Activated T-cell treated with anti-CD3 and anti-CD28 coated beads for 24 hours (primary cell): Measurements from ENCODE around the gene HRH2.

ENCODE experiments used
- DNase-seq: peaks from one replicate; pipeline ENCODE4 v3.0.0-alpha.2; 2020; ENCODE audit warnings: low read depth

HRH2 gene

DNA sequence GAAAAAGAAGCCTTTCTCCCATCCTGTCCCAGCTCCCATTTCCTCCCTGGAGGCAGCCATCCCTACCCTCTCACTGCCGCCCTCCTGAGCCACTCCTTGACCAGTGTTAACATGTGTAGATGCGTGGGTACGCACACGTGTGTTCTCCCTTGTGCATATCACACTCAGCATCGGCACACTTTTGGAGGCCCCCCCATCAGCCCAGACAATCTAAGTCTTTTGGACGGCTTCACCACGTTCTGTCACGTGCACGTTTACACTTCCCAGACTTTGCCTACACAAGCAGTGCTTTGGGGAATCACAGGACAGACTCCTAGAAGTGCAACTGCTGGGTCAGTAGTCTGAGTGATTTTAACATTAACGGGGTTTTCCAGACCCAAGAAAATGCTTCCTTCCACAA, 18.0 kb downstream of the HRH2 start:
- no peak for DNase-seq

DNA sequence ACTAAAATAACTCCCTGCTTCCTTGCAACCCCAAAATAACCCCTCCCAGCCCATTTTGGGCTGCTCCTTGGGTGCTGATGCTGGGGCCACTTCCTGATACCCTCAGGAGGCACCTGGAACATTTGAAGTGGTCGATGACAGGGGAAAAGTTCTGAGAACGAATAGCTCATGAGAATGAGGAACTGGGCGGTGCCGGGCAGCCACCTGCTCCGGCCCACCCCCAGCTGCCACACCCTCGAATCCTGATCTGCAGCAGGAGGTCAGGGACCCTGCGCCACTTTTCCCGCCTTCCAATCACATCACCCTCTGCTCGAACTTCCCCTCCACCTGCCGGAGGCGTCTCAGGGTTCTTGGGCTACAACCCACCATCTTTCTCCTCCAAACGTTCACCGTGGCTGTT, 19.7 kb downstream of the HRH2 start:
- DNase-seq, result no peak

GRCh38 chr5:175678074-175678473, 20.2 kb downstream of the HRH2 start:
- no peak for DNase-seq

- DNase-seq, result no peak
These were observed 21.5 kb downstream of the HRH2 start for GRCh38 chr5:175679411-175679810.

DNA sequence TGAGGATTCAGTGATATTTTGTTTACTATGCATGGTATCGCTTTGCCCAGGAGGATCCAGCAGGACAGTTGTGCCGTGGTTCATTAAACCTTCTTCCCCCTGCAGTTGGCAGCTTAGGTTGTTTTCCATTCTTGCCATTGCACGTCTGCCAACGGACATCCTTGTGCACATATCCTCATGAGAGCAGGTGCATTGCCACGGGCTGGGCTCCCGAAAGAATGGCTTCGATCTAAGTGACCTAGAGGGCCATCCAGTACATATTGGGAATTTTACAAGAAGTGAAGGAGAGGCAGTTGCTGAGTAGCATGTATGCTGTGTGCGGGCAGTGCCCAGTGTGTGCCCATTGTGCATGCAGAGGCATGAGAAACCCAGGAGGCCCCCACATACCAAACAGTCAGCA, 22.1 kb downstream of the HRH2 start:
- DNase-seq, result no peak

DNA sequence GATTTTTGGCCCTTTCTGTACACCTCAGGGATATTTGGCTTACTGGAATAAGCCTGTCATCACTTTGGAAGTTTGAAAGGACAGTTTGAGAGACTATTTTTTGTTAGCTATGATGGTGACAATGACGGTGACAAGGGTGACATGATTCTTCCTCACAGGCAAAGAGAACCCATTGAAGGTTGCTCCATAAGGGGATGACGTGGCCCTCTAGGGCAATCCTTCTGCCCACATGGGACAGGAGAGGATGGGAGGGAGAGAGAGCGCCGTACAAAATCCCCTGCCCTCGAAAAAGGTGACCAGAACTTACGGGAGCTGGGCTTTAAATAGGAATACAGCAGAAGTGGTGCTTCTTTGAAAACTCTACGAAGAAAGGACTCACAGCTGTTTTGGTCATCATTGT, 22.6 kb downstream of the HRH2 start:
- no peak for DNase-seq

- no peak for DNase-seq
These were observed 23.4 kb downstream of the HRH2 start for GRCh38 chr5:175681045-175681967.

DNA sequence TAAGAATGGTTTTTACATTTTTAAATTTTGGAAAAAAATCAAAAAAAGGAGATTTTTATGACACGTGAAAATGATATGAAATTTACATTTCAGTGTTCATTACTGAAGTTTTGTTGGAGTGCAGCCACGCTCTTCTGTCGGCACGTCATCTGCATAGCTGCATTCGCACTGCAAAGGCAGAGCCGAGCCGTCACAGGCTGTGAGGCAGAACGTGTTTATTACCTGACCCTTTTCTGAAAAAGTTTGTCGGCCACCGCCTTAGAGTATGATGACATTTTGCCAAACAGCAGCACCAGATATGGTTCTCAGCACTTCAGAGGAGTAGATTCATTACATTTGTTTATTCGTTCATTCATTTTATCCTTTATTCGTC, 24.1 kb downstream of the HRH2 start:
- DNase-seq, result no peak

DNA sequence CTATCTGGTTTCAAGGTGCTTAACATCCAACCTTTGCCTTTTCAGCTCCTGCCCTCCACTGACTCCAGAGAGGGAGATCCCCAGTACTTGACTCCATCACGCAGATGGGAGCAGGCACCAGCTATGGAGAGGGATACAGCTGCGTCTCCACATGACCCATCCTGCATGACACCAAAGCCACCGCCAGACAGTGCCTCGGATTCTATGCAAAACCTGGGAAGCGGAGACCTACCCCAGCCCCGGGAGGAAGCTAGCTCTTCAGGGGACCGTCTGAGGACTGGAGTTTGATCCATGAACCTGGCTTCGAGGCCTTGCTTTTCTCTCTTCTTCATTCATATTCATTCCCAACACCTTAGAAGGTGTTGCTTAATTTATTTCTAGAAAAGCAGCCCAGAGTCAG, 24.8 kb downstream of the HRH2 start:
- no peak for DNase-seq

DNA sequence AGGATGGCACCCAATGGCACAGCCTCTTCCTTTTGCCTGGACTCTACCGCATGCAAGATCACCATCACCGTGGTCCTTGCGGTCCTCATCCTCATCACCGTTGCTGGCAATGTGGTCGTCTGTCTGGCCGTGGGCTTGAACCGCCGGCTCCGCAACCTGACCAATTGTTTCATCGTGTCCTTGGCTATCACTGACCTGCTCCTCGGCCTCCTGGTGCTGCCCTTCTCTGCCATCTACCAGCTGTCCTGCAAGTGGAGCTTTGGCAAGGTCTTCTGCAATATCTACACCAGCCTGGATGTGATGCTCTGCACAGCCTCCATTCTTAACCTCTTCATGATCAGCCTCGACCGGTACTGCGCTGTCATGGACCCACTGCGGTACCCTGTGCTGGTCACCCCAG, 25.4 kb downstream of the HRH2 start:
- no peak for DNase-seq

DNA sequence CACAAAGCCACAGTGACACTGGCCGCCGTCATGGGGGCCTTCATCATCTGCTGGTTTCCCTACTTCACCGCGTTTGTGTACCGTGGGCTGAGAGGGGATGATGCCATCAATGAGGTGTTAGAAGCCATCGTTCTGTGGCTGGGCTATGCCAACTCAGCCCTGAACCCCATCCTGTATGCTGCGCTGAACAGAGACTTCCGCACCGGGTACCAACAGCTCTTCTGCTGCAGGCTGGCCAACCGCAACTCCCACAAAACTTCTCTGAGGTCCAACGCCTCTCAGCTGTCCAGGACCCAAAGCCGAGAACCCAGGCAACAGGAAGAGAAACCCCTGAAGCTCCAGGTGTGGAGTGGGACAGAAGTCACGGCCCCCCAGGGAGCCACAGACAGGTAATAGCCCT, 26.1 kb downstream of the HRH2 start:
- no peak for DNase-seq

DNA sequence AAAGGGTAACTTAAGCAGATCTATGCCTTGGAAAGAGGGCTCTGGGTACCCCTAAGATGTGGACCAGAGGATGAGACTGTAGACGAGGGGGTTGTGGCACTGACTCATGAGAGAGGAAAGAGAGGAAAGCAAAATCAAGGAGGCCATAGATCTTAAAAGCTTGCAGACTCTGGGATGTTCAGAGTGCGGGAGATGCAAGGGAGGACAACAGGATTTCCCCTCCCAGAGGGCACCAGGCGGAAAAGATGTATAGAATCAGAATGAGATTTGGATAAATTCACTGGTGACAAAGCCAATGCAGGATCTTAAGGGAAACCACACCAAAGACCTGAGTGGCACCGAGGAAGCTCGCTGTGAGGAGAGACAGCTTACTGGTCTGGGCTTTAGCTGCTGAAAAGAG, 27.1 kb downstream of the HRH2 start:
- DNase-seq, result no peak

DNA sequence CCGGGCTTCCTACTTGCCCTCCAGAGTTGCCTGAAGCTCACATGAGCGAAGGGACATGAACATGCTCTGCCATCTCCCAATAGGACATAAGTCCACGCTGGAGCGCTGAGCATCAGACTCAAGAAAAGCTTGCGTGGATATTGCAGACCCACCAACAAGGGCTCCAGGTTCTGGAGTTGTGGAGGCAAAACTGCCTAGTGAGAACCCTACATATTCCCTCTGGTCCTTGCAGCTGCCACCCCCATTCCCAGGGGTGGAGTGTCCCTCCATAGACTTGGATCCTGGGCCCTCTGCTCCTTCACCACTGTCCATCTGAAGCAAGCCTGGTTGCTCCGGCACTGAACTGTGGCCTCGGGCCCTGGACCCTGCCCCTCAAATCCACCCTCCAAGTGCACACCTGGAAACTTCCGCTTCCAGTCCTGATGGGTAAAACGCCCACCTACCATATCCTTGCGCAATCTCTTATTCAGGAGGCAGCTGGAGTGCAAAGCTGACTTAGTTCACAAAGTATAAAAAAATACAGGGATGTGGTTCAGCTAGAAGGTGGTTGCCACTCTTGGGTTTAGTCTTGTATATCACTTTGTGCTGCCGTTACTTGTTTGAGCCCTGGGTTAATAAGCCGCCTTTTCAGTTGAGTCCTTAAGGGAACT, 28.0 kb downstream of the HRH2 start:
- no peak for DNase-seq

DNA sequence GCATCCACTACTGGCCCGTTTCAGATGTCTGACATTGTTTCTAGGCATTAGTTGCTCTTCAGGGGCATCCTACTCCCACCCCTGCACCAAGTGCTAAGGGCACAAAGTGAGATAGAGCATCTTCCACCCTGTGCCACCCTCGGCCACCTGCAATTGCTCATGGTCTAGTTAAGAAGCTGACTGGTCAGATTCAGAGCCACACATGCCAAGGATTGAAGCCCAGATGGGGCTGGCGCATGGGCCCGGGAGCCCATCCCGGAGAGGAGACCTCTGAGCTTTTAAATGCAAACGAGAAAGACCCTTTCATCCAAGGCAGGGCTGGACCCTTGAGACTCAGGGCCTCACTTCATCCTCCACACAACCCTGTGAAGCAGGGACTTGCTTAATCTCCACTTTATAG, 28.5 kb downstream of the HRH2 start:
- no peak for DNase-seq

DNA sequence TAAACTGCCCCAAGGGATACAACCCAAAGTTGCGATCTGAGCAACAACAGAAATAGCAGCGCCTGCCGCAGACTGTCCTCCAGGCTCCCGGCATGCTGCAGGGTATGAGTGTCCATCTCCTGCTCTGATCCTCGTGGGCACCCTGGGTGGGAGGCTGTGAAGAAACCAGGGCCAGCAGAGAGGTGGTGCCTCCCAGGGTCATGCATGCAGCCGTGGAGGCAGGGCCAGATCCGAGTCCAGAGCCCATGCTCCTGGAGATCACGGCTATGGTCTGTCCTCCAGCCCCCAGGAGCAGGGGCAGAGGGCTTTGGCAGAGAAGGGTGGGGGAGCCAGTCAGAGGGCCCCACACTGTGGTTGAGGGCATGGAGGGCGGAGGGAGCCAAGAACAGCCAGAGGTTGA, 29.0 kb downstream of the HRH2 start:
- DNase-seq, result no peak

DNA sequence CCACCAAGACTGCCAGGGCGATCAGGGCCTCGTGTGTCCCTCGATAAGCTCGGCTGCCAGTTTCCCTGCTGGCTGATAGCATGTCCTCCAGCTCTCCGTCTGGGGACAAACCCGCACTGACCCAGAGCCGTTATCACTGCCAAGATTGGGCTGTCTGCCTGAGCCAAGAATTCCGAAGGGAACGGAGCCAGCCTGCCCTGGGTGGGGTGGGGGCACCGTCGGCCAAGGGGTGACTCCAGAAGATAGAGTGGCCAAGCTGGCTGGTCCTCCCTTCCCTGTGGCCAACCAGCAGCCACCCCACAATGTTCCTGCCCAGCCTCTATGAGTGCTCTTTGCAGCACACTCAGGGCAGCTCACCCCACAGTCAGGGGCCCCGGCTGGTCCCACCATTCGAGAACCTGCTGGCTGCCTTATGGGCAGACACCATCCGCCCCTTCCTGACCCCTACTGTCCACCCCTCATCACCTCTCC, 29.4 kb downstream of the HRH2 start:
- no peak for DNase-seq

GRCh38 chr5:175688352-175689146, 30.7 kb downstream of the HRH2 start:
- no peak for DNase-seq

DNA sequence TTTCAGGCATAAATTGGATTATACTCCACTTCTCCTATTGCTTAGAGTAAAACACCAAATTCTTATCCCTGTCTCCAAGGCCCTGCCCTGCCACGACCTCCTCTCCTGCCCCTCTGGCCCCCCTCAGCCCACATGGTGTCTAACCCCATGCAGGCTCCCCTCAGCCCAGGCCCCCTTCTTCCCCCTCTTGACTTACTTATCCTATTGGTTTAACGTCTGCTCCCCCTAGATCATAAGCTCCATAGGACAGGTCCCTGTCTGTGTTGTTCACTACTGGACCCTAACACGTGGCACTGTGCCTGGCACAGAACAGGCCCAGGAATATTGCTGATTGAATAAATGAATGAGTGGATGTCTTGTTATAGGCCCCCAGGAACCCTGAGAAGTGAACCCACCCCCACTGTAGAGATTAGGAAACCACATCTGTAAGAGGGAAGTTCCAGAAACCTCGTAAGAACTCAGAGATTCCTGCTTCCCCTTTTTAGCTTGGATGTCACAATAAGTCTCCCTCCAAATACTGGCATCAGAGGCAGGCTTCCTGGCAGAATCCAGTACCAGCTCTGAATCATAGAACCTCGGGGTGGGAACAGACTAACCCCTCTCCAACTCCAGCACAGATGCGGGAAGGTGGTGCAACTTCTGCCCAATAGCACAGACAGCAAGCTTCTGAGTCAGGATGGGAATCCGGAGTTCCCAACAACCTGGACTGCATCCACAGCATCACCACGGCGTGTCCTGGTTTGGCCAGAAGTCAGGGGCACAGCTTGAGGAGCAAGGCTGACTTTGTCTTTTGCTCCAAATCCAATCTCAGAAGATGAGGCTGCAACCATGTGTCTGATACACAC, 31.5 kb downstream of the HRH2 start:
- DNase-seq, result no peak

- DNase-seq, result no peak
These were observed 32.2 kb downstream of the HRH2 start for GRCh38 chr5:175690025-175690424.

DNA sequence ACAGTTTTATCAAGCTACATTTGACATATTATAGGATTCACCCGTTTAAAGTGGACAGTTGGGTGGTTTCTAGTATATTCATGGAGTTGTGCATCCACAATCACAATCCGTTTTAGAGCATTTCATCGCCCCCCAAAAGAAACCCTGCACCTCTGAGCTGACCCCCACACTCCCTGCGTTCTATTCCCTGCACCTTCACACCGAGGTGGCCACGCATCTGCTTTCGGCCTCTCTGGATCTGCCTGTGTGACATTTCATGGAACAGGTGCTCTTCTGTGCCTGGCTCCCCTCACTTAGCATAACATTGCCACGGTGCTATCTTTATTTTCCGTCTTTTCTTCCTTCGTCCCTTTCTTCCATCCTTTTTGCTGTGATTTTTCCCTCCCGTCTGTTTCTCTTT, 32.7 kb downstream of the HRH2 start:
- DNase-seq, result no peak

GRCh38 chr5:175691761-175692160, 33.9 kb downstream of the HRH2 start:
- DNase-seq, result no peak
